GM19452 (cell line): ENCODE data around the gene ATP8A2.
"Not testable (repeated sequence)": the region's sequence is repeated elsewhere in the genome, so short reads cannot be mapped to it uniquely, and the experiment has no call there.

Experiments used
- ATAC-seq: cut with Tn5 transposase; IDR thresholded peaks from one replicate; pipeline ENCODE4 v1.9.1; 2021; ENCODE audit not compliant: unreplicated experiment

ATP8A2 gene

DNA sequence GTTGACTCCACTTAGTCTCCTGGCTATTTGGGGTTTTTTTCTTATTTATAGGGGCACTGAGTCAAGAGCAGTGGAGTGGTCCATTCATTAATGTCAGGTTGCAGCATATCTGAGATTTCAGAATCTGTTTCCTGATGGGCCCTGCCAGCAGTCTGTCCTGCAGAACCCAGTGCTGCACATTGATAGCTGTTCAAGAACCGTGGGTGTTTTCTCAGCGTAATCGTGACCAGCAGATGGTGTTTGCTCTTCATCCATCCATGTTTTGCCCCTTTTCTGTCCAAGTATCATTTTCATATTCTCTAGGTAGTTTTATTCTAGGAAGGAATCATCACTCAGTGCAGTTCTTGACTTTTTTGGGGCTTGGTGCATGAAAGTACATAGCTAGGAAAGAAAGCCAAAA is 166.5 kb downstream of the ATP8A2 start:
- no peak for ATAC-seq

DNA sequence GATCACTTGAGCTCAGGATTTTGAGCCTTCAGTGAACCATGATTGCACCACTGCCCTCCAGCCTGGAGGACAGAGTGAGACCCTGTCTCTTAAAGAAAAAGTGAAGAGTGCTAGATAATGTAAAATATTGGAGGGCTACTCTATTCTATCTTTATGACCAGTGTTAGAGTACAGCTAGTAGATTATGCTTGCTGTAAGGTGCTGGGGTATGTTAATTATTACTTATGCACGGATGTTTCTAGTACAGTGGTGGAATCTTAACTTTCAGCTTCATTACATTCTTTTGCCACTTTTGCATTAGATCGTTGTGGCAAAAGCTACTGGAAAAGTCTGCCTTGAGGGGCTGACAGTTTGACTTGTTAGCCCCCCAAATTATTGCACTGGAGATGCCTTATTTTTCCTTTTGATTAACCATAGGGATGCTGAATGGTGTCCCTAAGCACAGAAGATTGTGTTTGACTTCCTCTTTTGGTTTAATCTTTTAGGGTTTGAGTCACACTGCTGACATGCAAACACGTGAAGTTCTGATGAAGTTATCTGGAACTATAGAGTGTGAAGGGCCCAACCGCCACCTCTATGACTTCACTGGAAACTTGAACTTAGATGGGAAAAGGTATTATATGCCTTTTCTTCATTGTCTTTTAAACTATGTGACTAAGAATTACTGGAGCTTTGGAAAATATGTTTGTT is 169.8 kb downstream of the ATP8A2 start:
- ATAC-seq = no peak

DNA sequence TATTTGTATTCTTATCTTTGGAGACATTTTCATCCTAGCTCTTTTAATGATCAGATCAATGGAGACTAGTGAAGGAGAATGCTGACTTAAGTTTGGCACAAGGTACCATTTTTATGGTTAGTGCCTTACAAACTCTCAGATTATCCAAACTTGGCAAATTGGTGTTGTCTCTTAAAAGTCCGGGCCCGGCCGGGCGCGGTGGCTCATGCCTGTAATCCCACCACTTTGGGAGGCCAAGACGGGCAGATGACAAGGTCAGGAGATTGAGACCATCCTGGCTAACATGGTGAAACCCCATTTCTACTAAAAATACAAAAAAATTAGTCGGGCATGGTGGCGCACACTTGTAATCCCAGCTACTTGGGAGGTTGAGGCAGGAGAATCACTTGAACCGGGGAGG is 177.2 kb downstream of the ATP8A2 start:
- not testable (repeated sequence) for ATAC-seq

DNA sequence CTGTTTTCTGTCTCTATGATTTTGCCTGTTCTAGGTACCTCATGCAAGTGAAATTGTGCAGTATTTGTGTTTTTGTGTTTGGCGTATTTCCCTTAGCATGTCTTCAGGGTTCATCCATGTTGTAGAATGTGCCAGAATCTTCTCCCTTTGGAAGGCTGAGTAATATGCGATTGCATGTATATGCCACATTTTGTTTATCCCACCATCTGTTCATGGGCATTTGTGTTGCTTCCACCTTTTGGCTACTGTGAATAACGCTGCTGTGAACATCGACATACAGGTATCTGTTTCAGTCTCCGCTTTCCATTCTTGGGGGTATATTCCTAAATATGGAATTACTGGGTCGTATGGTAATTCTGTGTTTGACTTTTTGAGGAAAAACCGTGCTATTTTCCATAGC is 190.0 kb downstream of the ATP8A2 start:
- no peak for ATAC-seq

DNA sequence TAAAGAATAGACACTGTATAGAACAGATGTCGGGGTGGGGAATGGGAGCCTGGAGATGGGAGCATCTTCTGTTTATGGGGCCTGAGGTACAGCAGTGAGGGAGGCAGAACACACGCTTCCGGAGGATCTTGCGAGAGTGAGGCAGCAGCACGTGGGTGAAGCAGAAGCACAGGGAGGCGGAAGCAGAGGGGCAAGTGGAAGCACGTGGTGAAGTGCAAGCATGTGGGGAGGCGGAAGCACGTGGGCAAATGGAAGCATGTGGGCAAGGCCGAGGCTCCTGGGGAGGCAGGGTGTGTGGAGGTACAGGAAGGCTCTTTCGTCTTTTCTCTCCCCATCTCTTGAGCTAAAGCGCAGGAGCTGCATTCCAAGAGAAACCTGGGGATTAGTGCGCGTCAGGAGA is 198.4 kb downstream of the ATP8A2 start:
- no peak for ATAC-seq

DNA sequence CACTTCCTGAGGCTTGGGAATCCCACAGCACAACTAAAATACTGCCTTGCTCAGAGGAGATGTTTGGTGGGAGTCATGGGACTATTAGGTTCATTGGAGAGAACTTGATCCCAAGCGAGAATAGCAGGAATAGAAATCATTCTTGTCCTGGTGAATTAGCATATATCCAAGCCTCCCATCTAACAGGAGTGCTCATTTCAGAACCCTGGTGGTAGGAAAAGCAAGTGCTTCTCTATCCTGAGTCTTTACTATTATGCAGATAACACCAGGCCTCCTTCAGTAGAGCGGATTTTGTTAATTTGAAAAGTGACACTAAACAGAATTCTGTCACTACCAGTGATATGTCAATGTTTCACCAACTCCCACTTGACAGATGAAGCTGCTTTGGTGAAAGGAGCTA is 199.5 kb downstream of the ATP8A2 start:
- no peak for ATAC-seq

DNA sequence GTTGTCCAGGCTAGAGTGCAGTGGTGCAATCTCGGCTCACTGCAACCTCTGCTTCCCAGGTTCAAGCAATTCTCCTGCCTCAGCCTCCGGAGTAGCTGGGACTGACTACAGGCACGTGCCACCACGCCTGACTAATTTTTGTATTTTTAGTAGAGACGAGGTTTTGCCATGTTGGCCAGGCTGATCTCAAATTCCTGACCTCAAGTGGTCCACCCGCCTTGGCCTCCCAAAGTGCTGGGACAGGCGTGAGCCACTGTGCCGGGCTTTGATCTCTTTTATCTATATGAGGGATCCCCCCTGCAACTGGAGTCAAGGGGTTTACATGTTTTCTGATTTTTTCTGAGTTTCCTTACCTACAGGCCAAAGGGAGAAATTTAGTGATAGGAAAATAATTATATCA is 200.4 kb downstream of the ATP8A2 start:
- ATAC-seq = not testable (repeated sequence)

DNA sequence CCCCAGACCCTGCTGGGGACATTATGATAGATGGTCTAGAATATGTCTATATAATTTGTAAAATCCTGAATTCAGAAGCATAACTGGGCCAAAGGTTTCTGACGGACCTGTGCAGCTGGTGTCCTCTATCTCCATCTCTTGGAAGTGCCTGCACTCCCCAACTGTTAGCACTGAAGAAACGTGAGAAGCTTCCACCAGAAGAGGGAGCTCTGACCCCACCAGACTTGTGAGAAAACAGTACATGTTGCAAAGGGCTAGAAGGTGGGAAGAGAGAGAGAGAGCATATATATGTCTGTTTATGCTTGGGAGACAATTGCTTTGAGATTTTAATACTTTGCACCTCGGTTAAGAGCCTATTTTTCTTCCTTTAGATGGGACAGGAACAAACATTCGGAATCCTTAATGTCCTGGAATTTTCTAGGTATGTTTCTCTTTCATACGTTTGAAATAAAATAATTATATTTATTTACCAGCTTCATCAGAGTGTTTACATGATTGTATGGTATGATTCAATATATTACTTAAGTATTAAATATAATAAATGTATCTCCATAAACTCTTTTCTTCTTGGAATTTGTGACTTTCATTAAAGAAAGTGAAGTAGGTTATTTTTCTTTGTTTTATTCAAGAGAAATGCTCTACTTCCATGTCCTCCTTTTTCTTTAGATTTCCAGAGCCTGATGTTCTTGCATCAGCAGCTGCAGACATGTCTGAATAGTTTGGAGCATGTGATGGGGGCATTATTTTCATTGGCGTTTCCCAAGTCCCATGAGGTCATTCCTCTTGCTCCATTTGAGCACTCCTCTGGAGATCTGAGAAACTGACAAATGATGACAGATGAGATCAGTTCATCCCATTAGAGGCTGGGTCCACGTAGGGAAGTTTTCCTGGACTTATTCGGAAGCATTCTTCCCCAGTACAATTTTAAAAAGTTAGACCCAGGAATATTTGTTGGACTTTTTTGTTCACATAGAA is 202.9 kb downstream of the ATP8A2 start:
- ATAC-seq = no peak

DNA sequence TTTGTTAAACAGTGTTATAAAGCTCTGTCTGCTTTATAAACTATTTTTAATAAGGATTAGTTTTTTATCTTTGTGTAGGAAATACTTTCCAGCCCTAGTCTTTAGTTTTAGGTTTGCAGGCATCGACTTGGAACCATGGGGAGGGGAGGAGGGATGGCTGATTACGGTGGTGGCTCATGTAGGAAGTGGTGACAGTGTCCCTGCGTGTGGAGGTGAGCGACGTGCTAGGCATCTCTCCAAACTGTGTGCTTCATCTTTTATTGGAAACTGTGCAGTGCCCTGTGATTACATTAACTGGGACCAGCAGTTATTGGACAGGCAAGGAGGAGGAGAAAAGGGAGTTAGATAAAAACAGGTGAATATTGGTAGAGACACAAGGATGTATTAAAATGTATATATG is 203.8 kb downstream of the ATP8A2 start:
- no peak for ATAC-seq

DNA sequence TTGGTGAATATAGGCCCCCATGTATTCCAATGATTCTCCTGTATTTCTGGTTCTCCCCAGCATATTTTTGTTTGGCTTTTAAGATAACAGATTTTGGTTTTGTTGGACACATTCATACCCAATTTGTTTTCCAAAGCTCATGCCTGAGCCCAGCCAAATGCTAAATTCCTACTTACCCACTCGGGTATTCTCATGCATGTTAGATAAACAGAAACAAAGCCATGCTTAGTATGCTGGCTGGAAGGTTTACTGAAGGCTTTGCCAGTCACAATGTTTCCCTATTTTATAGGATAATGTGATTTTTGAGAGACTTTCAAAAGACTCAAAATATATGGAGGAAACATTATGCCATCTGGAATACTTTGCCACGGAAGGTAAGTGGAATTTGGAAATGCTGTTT is 206.8 kb downstream of the ATP8A2 start:
- no peak for ATAC-seq

DNA sequence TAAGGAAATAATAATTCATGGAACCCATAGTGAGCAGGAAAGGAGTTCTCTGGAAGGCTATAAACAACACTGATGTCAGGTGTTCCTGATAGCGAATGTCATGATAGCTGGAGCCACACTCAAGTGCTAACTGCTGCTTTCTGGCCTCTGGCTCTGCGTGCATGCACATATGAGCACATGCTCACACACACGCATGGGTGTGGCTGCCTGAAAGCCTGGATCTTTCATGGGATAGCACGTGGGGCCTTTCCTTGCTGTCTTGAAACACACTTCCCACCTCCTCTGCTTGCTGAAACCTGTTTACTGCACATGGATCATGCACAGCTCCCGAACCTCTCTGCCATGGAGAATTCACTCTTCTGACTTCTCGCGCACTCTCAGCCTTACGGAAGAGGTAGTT is 207.4 kb downstream of the ATP8A2 start:
- no peak for ATAC-seq

DNA sequence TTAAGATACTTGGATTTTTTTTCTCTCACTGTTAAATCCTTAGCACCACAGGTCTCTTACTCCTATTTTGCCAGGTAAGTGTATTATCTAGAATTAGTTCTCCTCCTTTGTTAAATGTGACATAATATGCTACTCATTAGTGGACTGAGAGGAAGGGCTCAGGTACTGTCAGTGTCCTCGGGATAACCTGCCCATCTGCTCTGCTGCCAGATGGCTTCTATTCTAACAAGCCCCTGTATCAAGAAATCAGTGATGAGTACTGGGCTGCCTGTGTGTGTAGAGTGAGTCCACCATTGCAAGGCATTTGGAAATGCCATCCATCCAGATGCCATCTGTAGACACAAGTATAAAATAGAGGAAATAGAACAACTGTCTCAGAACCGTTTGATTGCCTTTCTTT is 209.6 kb downstream of the ATP8A2 start:
- no peak for ATAC-seq

DNA sequence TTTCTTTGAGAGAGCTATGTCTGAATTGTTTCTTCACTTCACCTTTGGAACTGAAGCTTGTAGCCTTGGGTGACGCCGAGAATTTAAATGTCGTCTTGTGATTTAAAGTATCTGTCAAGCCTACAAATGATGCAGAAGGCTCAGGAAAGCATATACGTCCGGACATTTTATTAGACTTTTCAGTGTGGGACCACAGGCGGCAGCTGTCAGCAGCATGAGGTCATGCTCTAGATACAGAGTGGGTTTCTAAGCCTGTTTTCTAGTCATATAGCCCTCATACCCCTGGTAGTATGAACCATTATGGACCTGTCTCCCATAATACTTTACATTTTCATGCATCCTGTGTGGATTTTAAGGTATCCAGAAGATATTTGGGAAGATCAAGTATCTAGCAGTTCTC is 212.3 kb downstream of the ATP8A2 start:
- ATAC-seq = no peak

DNA sequence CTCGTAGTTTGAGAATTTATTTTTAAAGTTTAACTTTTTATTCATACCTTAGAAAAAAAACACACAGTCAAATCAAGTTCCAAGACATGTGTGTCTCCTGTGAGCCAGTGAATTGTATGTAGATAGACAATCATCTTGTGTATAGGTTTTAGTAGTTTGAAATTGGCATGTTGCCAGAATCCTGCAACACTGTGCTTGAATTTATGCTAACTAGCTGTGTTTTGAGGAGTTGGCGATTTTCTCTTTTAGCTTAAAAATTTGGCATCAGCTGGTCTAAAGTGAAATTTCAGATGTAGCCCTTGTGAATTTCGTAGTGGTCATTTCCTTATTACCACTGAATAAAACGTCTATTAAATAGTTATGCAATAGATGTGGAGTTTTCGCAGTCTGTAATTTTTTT is 213.2 kb downstream of the ATP8A2 start:
- ATAC-seq = no peak

DNA sequence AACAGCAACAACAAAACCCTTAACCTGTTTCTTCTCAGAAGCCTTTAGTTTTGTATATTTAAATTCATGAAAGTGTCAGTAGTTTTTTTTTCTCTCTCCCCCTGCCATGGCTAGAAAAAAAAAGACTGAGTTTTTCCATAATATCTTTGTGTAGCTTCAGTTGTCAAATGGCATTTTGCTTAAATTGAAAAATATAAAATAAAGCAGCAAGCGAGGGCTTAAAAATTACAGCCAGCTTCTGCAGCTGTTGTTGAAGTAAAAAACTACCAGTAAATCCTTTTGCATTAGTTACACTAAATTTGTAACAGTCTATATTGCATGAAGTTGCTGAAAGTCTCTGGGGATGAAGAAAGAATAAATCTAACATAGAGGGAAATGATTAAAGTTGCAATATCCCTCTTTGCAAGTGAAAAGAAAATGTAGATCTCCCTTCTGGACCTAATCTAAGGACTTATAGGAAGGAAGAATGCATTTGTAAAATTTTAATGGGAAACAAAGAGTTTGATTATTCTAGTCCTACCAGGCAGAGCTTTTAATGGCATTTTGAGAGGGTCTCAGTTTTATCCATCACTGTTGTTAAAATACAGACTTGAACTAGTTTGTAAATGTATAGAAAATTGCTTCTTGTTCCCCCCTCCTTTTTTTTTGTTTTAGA is 215.7 kb downstream of the ATP8A2 start:
- no peak for ATAC-seq

DNA sequence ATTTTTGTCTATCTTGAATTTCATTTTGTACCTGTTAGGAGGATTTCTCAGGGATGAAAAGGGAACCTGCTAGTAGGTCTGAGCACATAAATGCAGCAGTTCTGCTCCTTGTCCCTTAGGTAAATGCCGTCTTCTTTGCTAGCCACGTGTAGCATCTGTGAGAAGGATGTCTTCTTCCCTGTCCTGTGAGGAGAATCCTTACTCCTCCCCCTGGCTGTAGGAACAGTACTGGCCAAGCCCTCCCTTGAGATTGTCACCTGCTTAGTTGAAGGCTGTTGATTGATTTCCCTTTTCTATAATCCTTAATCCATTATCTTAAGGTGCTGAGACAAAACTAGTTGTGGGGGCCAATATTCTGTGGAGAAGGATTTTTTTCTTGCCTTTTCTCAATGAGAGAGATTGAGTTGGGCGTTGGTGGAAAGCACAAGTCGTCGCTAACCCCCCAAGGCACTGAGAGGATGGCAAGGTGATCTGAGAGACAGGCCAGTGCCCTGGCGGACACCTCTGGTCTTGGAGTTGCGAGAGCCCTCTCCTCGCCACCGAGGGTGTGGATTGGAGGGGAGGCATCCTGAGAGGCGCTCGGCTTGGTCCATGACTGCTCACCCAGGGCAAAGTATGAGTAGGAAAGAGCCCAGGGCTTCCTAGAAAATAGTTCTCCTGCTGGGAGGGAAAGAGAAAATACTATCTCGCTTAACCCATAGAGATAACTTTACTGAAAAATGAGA is 216.7 kb downstream of the ATP8A2 start:
- ATAC-seq = no peak

DNA sequence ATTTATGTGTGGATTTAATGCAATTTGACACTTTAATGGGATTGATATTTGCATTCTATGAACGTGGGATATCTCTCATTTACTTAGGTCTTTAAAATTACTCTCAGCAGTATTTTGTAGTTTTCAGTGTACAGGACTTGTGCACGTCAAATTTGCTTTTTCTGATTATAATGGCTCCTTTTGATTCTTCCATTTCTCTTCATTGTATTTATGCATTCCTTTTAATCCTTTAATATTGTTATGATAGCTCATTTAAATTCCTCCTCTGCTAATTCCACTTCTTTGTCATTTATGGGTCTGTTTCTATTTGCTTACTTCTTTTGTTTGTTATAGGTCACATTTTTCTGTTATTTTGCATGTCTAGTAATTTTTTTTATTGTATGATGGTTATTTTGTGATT is 226.6 kb downstream of the ATP8A2 start:
- ATAC-seq = no peak

DNA sequence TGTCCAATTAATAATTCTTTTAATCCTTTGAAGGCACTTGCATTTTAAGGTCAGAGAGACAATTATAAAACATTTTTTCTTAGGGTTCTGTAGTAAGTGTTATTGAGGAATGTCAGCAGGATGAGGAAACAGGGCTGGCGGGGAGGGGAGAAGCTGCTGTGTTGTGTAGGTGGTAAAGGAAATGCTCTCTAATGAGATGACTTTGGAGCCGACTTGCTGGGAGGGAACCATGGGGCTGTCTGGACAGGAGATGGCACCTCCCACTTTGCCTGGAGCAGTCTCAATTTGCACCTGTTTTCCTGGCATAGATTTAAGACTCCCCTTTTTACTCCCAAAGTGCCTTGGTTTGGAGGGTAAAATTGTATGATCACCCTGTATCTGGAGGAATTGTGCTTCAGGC is 230.4 kb downstream of the ATP8A2 start:
- ATAC-seq = no peak

DNA sequence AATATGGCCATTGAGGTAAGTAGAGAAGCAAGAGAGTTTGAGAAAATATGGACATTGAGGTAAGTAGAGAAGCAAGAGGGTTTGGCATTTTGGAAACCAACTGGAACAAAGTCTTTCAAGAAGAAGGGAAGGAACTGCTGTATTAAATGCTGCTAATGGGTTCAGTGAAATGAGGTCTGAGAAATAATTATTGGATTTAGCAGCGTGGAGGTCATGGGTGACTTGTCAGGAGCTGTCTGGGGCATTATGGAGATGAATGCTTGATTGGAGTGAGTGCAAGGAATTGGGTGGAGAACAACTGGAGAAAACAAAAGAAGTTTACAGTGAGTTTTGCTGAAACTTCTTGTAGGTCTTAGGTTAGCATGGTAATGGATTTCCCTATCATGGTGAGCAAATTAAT is 232.3 kb downstream of the ATP8A2 start:
- no peak for ATAC-seq

DNA sequence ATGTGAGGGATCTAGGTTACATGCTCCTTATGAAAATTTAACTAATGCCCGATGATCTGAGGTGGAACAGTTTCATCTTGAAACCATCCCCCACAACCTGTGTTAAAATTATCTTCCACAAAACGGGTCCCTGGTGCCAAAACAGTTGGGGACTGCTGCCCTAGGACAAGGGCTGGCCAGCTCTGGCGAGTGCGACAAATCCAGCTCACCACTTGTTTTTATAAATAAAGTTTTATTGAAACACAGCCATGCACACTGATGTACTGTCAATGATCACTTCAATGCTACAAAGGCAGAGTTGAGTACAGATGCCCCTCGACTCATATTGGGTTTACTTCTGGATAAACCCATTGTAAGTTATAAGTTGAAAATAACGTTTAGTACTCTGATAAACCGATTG is 235.3 kb downstream of the ATP8A2 start:
- no peak for ATAC-seq

DNA sequence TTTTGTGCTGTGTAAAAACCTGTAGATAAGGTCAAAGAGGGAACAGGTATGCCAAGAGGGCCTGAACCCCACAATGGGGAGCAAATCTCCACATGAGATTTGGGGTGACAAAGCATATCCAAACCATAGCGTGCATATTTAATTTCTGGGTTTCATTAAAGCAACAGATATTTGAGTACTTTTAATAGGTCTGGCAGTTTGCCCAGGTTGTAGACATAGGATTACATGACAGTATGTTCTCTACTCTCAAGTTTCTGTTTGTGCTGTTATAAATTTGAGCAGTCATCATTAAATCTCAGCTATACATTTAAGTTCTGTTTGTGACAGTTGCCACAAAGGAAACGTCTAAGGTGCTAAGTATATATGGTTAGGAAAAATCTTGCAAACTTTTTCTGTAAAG is 236.4 kb downstream of the ATP8A2 start:
- no peak for ATAC-seq
